ENCODE results near the gene INPP5F.

The INPP5F gene

DNA sequence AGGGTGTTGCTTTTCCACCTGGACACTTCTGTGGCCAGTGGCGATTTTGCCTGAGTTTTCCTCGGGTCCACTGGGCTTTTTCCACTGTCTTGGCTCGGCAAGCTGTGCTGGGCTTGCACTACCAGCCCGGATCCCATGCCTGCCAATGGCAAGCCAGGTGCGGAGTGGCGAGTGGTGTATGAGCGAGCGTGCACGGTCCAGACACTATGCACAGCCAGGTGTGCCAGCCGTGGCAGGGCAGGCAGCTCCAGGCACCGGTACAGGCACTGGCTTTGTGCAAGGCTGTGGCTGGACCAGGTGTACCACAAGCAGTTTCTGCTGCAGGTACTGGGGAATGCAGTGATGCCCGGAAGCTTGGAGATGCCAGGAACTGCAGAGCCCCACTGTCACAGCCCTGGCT is 22.1 kb downstream of the INPP5F start:
- no peak for DNase-seq (ENCODE audit: low read depth)
- TF ChIP-seq, protein P1, sequence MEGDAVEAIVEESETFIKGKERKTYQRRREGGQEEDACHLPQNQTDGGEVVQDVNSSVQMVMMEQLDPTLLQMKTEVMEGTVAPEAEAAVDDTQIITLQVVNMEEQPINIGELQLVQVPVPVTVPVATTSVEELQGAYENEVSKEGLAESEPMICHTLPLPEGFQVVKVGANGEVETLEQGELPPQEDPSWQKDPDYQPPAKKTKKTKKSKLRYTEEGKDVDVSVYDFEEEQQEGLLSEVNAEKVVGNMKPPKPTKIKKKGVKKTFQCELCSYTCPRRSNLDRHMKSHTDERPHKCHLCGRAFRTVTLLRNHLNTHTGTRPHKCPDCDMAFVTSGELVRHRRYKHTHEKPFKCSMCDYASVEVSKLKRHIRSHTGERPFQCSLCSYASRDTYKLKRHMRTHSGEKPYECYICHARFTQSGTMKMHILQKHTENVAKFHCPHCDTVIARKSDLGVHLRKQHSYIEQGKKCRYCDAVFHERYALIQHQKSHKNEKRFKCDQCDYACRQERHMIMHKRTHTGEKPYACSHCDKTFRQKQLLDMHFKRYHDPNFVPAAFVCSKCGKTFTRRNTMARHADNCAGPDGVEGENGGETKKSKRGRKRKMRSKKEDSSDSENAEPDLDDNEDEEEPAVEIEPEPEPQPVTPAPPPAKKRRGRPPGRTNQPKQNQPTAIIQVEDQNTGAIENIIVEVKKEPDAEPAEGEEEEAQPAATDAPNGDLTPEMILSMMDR (conservative IDR thresholded peaks at IDR 0.05; ENCODE audit: low read length), result no peak
- no peak overlapping the region for H3K4me3 ChIP-seq (ENCODE audit: low read length)

DNA sequence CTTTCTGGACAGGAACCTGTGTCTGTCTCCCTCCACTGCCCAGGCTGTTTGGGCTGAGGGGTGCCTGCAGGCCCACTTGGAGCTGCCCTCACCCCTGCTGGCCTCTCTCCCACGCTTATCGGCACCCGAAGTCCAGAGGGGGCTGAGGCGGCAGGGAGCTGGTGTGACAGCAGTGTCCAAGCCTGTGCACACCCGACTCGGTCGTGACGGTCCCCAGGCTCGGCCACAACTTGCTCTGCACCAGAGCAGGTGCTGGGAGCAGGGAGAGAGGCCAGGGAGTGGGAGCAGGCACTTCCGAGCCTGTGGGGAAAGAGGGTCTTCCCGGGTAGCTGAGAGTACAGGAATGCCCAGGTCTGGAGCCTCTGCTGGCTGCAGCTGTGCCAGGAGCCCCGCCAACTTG is 23.0 kb downstream of the INPP5F start:
- no peak for DNase-seq (ENCODE audit: low read depth)
- H3K4me3 ChIP-seq (ENCODE audit: low read length), result no peak overlapping the region
- TF ChIP-seq, protein P1 (conservative IDR thresholded peaks at IDR 0.05; ENCODE audit: low read length), result no peak

DNA sequence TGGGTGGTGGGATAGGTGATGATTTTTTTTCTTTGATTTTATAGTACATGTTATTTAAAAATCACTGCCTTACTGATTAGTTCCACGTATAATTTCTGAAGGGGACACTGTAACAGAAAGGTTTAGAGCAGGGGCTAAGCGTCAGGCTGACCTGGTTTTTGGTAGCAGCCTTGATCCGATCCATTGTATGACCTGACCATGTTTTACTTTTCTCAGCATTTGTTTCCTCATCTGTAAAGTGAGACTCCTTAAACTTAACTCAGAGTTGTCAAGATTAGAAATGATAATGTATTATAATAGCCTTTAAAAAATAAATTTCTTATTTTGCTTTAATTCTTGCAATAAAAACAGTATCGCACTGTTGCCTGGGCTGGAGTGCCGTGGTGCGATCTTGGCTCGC is 23.6 kb downstream of the INPP5F start:
- TF ChIP-seq, protein P1 (conservative IDR thresholded peaks at IDR 0.05; ENCODE audit: low read length), result no peak
- no peak overlapping the region for H3K4me3 ChIP-seq (ENCODE audit: low read length)
- no peak for DNase-seq (ENCODE audit: low read depth)

DNA sequence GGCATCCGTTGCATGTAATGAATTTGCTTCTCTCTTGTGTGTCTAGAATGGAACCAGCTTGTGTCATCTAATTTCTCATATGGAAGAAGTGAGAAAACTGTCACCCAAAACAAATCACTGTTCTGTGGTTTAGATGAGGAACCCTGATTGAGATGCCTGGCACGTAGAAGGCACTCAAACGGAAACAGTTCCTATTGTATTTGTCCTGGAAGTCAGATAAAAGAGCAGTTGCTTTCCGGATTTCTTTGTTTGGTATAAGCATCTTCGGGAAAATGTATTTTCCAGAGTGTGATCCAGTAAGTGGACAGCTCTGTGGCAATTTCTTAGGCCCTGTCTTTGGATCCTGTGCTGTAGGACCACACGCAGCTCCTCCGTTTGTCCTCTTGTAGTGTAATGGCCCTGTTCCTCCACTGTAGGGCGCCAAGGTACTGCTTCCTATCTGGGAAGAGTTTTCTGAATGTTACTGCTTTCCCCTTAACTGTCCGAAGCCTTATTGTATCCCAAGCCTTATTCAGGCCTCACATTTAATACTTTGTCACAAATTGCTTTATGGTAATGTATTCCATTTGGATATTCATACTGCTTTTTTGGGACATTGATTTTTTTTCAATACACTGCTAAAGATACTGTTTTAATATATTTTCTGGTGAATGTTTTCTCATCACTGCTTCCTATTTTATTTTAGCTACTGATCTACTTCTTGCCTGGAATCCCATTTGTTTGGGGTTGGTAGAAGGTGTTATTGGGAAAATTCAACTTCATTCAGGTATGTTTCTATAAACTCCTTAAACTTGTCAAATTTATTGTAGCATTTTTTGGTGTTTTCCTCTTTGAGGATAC is 24.8 kb downstream of the INPP5F start:
- peak; percentile 80 for DNase-seq (ENCODE audit: low read depth)

DNA sequence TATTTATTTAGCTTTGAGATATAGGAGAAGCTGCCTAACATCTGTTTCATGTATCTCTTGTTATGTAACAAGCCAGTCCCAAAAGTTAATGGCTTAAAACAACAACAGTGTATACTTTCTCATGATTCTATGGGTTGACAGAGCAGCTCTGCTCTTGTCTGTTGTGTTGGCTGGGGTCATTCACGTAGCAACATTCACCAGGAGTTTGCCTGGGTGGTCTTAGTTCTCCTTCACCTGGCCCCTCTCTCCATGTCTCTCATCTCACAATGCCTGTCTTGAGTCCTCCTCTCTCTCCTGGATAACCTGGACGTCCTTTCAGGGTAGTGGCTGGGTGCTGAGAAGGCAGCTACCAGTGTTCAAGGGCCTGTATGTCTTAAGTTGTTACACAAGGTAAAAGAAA is 27.5 kb downstream of the INPP5F start:
- DNase-seq (ENCODE audit: low read depth), result no peak
- TF ChIP-seq, protein P1 (conservative IDR thresholded peaks at IDR 0.05; ENCODE audit: low read length), result no peak
- no peak overlapping the region for H3K4me3 ChIP-seq (ENCODE audit: low read length)

More for the DNA sequence above, 24.8 kb downstream of the INPP5F start:
- TF ChIP-seq, protein P1 (conservative IDR thresholded peaks at IDR 0.05; ENCODE audit: low read length), result peak; percentile 100
- no peak overlapping the region for H3K4me3 ChIP-seq (ENCODE audit: low read length)

DNA sequence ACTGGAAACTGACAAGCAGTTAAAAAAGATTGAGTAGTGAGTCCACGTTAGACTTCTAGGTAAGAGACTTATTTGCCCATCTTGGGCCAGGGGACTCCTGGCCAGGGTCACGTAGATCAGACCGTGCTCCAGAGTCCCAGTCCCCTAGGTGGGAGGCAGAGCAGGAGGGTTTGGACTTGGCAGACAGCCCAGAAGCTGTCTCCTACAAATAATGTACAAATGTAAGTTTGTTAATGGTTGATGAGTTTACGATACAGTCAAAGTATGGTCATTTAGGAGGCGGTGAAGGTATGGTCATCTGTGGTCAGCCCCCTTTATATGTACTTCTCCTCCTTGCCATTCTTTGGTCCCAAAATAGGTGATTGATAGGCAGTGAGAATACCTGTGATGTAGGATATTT is 28.2 kb downstream of the INPP5F start:
- H3K4me3 ChIP-seq (ENCODE audit: low read length), result no peak overlapping the region
- DNase-seq (ENCODE audit: low read depth), result no peak
- TF ChIP-seq, protein P1 (conservative IDR thresholded peaks at IDR 0.05; ENCODE audit: low read length), result no peak

DNA sequence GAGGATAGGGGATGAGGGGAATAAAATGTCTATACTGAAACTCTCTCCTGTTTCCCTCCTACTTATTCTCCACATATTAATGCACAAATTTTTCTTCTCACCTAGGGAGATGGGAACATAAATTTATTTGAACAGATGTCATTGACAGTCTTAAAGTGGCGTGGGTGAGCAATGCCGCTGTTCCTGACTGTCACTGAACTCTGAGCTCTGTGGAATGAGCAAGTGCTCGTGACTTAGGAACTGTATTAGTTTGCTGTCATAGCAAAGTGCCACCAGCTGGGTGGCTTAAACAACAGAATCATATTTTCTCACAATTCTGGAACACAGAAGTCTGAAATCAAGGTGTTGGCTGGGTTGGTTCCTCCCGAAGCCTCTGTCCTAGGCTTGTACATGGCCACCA is 29.1 kb downstream of the INPP5F start:
- TF ChIP-seq, protein P1 (conservative IDR thresholded peaks at IDR 0.05; ENCODE audit: low read length), result no peak

More for the DNA sequence above, 29.1 kb downstream of the INPP5F start:
- no peak overlapping the region for H3K4me3 ChIP-seq (ENCODE audit: low read length)
- no peak for DNase-seq (ENCODE audit: low read depth)

Measured in AG10803 (cell line).